Measurements from ENCODE around the gene RELT. TPM values are rescaled to one million over a fixed set of nuclear protein-coding genes. Genes with fewer than 3 reads are reported as not detected.

The RELT gene
- total RNA-seq, 1 experiment from 2014 or later, result 10.2 TPM

DNA sequence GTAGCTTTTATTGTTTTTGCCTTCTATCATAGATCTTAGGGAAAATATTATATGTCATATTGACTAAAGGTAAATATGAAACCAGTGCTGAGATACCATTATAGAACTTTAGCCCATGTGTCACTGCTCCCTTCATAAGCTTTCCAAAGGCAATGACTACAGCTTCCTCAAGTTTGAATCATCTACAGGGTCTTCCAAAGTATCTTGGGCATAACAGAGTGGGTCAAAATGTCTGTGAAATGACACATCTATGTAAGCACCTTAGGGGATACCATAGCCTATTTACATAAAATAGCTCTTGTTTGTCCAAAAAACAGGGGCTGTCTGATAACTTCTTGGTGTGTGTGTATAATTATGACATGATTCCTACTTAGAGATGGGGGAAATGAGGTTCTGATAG, 52.5 kb downstream of the RELT start:
- Histone ChIP-seq H4K20me1 (ENCODE audit: control insufficient read depth, insufficient read depth, insufficient read length) (no peaks in the 10 kb centered on the region), H2BK120ac (ENCODE audit: low read depth, low read length, poor library complexity, severe bottlenecking) (no peak overlapping the region), H2AK5ac (ENCODE audit: insufficient read length, low read length) (no peak overlapping the region), H2BK20ac (ENCODE audit: low read depth, low read length, poor library complexity, severe bottlenecking) (no peak overlapping the region), H3K9ac (ENCODE audit: extremely low read depth, insufficient read length, low read length) (no peak overlapping the region), H4K5ac (ENCODE audit: insufficient read length, low read depth, low read length) (no peak overlapping the region), H3T11ph (ENCODE audit: low read length) (no peak overlapping the region), H3K27ac (ENCODE audit: insufficient read length, low read depth, low read length) (no peak overlapping the region), H2AFZ (ENCODE audit: low read length) (no peak overlapping the region), H3K56ac (ENCODE audit: insufficient read length, low read depth, low read length) (no peak overlapping the region), H3K79me1 (ENCODE audit: insufficient read depth, low read depth, low read length, poor library complexity, severe bottlenecking) (no peaks in the 10 kb centered on the region), H4K8ac (replicated peaks; ENCODE audit: insufficient read length, low read depth, low read length) (no peak overlapping the region), H3K14ac (ENCODE audit: insufficient read depth, low read length) (no peak overlapping the region), H2BK15ac (ENCODE audit: low read depth, low read length) (no peak overlapping the region), H3K27me3 (ENCODE audit: insufficient read depth, low read length) (no peaks in the 10 kb centered on the region), H3K4ac (ENCODE audit: low read depth, low read length) (no peak overlapping the region), H3K18ac (ENCODE audit: insufficient read length, low read depth, low read length) (no peak overlapping the region), H3K9me3 (ENCODE audit: control insufficient read depth, low read depth, low read length) (no peaks in the 10 kb centered on the region), H4K91ac (ENCODE audit: insufficient read length, low read depth, low read length) (no peak overlapping the region), H2BK5ac (ENCODE audit: insufficient read length, low read length) (no peak overlapping the region), H3K4me1 (ENCODE audit: insufficient read depth, low read length) (no peaks in the 10 kb centered on the region; the same call in 1 of the 2 replicates), H3K23ac (ENCODE audit: insufficient read length, low read depth, low read length) (no peak overlapping the region), H3K79me2 (ENCODE audit: insufficient read depth, low read length) (no peaks in the 10 kb centered on the region), H3K4me2 (ENCODE audit: insufficient read depth, insufficient read length, low read length) (no peak overlapping the region), H2BK12ac (ENCODE audit: insufficient read length, low read depth, low read length) (no peak overlapping the region), H3K23me2 (ENCODE audit: insufficient read length, low read depth, low read length, poor library complexity, severe bottlenecking) (no peaks in the 10 kb centered on the region)
- TF ChIP-seq, protein P1, sequence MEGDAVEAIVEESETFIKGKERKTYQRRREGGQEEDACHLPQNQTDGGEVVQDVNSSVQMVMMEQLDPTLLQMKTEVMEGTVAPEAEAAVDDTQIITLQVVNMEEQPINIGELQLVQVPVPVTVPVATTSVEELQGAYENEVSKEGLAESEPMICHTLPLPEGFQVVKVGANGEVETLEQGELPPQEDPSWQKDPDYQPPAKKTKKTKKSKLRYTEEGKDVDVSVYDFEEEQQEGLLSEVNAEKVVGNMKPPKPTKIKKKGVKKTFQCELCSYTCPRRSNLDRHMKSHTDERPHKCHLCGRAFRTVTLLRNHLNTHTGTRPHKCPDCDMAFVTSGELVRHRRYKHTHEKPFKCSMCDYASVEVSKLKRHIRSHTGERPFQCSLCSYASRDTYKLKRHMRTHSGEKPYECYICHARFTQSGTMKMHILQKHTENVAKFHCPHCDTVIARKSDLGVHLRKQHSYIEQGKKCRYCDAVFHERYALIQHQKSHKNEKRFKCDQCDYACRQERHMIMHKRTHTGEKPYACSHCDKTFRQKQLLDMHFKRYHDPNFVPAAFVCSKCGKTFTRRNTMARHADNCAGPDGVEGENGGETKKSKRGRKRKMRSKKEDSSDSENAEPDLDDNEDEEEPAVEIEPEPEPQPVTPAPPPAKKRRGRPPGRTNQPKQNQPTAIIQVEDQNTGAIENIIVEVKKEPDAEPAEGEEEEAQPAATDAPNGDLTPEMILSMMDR (conservative IDR thresholded peaks at IDR 0.05), result no peak
- no peak overlapping the region for H3K4me3 Mint-ChIP-seq
- H3K27me3 Mint-ChIP-seq (ENCODE audit: low read depth), result no peaks in the 10 kb centered on the region
- H3K4me1 Mint-ChIP-seq, result peaks cover 7 to 17% of the 10 kb centered on the region in 2 experiments
- H3K27ac Mint-ChIP-seq, result no peak overlapping the region
- no peaks in the 10 kb centered on the region for H3K9me3 Mint-ChIP-seq
- peaks cover 0 to 3% (median 0%) of the 10 kb centered on the region in 3 experiments; a peak in 1 of 7 replicates for H3K36me3 Mint-ChIP-seq (ENCODE audit: insufficient read depth in 1 of 3, low read depth in 3 of 3)
- no peak for DNase-seq

Data from H9 (cell line).